ENCODE measurements around the gene MARVELD1. TPM values are rescaled to one million over a fixed set of nuclear protein-coding genes. Genes with fewer than 3 reads are reported as not detected.
A peak's percentile ranks its signal among the peaks of the same experiment; 100 is the strongest.

The MARVELD1 gene
- total and polyA plus RNA-seq, 12 donors = 4.2 to 23.5 (median 10.0) TPM

DNA sequence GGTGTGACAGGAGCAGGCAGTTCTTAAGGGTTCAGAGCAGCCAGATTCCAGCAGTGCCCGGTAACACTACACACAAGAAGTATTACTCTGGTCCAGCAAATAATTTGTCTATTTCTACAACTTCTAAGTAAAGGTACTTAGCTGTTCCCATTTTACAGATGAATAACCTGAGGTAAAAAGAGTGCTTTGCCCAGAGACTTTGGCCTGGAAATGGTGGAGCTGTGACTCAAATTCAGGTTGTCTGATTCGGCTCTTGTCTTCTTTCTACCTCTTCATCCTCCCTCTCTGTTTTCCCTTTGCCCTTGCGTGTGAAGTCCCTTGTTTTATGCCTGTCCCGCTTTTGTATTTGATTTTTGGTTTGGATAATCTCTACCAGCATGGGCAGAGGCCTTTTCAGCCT is 41.2 kb downstream of the MARVELD1 start:
- Histone ChIP-seq H3K4me3 (no peak overlapping the region), H3K36me3 (replicated peaks in 1 of 2) (peaks cover 0 to 82% of the 10 kb centered on the region in 2 donors), H3K27ac (no peak overlapping the region), H3K9me3 (replicated peaks in 1 of 3) (no peaks in the 10 kb centered on the region), H3K4me1 (replicated peaks in 1 of 2) (no peaks in the 10 kb centered on the region), H3K27me3 (no peaks in the 10 kb centered on the region)
- intact Hi-C loops (cut with DNase I) = no loop called here
- WGBS, 4 donors = 81 to 97% (median 87%) methylated on average over 4 of the region's 4 CpGs
- TF ChIP-seq POLR2A (IDR thresholded peaks at IDR 0.05) = no peak
- TF ChIP-seq CTCF (IDR thresholded peaks at IDR 0.05) = no peak
- DNase-seq = no peak

DNA sequence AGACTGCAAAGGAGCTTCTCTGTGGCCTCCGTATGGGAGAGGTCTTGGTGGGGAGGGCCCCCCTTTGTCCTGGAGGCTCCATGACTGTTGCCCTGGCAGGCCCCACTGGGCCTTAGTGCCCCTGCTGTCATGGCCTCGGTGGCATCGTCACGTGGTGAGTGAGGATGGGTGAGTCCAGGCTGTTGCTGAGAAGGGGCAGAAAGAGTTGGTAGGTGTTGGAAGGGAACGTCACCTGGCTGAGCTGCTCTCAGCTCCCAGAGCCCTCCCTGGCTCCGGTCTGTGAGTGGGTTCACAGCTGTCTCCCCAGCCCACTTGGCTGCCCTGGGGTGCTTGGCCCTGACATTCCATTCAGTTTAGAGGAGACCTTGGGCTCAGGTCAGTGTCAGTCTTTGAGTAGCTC is 42.2 kb downstream of the MARVELD1 start:
- Histone ChIP-seq H3K27me3 (no peaks in the 10 kb centered on the region), H3K27ac (no peak overlapping the region), H3K4me3 (no peak overlapping the region), H3K36me3 (replicated peaks in 1 of 2) (peaks cover 0 to 82% of the 10 kb centered on the region in 2 donors), H3K4me1 (replicated peaks in 1 of 2) (no peaks in the 10 kb centered on the region), H3K9me3 (replicated peaks in 1 of 3) (no peaks in the 10 kb centered on the region)
- TF ChIP-seq POLR2A (IDR thresholded peaks at IDR 0.05) = no peak
- TF ChIP-seq CTCF (IDR thresholded peaks at IDR 0.05) = no peak
- WGBS, 4 donors = 88 to 95% (median 91%) methylated on average over 4 to 6 of the region's 6 CpGs
- no peak for DNase-seq
- intact Hi-C loops (cut with DNase I) = no loop called here

DNA sequence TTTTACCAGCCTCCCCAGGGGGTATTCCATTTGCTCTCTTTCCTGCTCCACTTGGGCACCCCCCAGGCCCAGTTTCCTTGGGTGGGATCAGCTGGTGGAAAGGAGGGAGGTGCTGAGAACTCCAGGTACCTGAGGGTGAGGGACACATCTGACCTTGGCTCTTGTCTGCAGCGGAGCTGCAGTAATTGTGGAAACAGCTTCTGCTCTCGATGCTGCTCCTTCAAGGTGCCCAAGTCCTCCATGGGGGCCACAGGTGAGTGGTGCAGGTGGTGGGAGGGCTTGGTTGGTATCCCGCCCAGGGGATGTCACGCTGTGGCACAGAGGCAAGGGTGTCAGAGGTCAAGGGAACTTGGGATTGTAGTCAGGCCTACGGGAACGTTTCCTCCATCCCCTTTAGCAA is 43.9 kb downstream of the MARVELD1 start:
- intact Hi-C loops (cut with DNase I) = no loop called here
- no peak overlapping the region for H3K4me3 ChIP-seq
- no peak for DNase-seq
- H3K27me3 ChIP-seq = no peaks in the 10 kb centered on the region
- TF ChIP-seq CTCF (IDR thresholded peaks at IDR 0.05) (no peak), POLR2A (IDR thresholded peaks at IDR 0.05) (no peak)
- no peaks in the 10 kb centered on the region for H3K4me1 ChIP-seq (replicated peaks in 1 of 2)
- 57 to 84% (median 78%) methylated on average over 3 to 6 of the region's 6 CpGs for WGBS, 4 donors
- peaks cover 0 to 66% of the 10 kb centered on the region in 2 donors for H3K36me3 ChIP-seq (replicated peaks in 1 of 2)
- no peak overlapping the region for H3K27ac ChIP-seq
- no peaks in the 10 kb centered on the region for H3K9me3 ChIP-seq (replicated peaks in 1 of 3)

- DNase-seq = peak; percentile 52 to 85 (median 63)
- Histone ChIP-seq H3K27me3 (no peaks in the 10 kb centered on the region), H3K9me3 (replicated peaks in 1 of 3) (no peaks in the 10 kb centered on the region), H3K36me3 (replicated peaks in 1 of 2) (peaks cover 0 to 47% of the 10 kb centered on the region in 2 donors), H3K27ac (no peak overlapping the region), H3K4me3 (no peak overlapping the region), H3K4me1 (replicated peaks in 1 of 2) (no peaks in the 10 kb centered on the region)
- WGBS, 4 donors = 40 to 54% (median 48%) methylated on average over 5 of the region's 5 CpGs
- intact Hi-C loops (cut with DNase I) = no loop called here
- TF ChIP-seq CTCF (IDR thresholded peaks at IDR 0.05) (peak; percentile 63 to 83 (median 74)), POLR2A (IDR thresholded peaks at IDR 0.05) (no peak)
Observed at GRCh38 chr10:97759158-97759887, 45.8 kb downstream of the MARVELD1 start.
